Fibroblast of skin of right quadriceps (primary cell): ENCODE results near the gene DONSON.
A peak's percentile ranks its signal among the peaks of the same experiment; 100 is the strongest.

Experiments used
- DNase-seq: peaks from one replicate; pipeline ENCODE4 v3.0.0-alpha.2; 2013

The DONSON gene

GRCh38 chr21:33560965-33561364 lies 27.5 kb downstream of the DONSON start:
- no peak for DNase-seq

- no peak for DNase-seq
Measured at GRCh38 chr21:33559813-33560212, 28.7 kb downstream of the DONSON start.

GRCh38 chr21:33558777-33559421 lies 29.6 kb downstream of the DONSON start:
- no peak for DNase-seq

GRCh38 chr21:33557447-33557846 lies 31.0 kb downstream of the DONSON start:
- no peak for DNase-seq

- DNase-seq = no peak
Measured at GRCh38 chr21:33554982-33555344, 33.5 kb downstream of the DONSON start.

GRCh38 chr21:33554236-33554981 lies 34.1 kb downstream of the DONSON start:
- DNase-seq = no peak

- DNase-seq = no peak
Measured at GRCh38 chr21:33552999-33553598, 35.4 kb downstream of the DONSON start.

GRCh38 chr21:33552093-33552998 lies 36.1 kb downstream of the DONSON start:
- DNase-seq = no peak

GRCh38 chr21:33551664-33552063 lies 36.8 kb downstream of the DONSON start:
- DNase-seq = no peak

- no peak for DNase-seq
Measured at GRCh38 chr21:33550772-33551660, 37.5 kb downstream of the DONSON start.

- no peak for DNase-seq
Measured at GRCh38 chr21:33549848-33550771, 38.4 kb downstream of the DONSON start.

GRCh38 chr21:33546086-33546485 lies 42.4 kb downstream of the DONSON start:
- DNase-seq = no peak

GRCh38 chr21:33544451-33545195 lies 43.9 kb downstream of the DONSON start:
- DNase-seq = no peak

- DNase-seq = no peak
Measured at GRCh38 chr21:33543505-33544129, 44.9 kb downstream of the DONSON start.

- peak; percentile 99 for DNase-seq
Measured at GRCh38 chr21:33542640-33543504, 45.6 kb downstream of the DONSON start, which contains the start of gene SON. SON (plus strand) TSS chr21:33543038; CDS start chr21:33543093, 55 bp downstream.

GRCh38 chr21:33541756-33542639 lies 46.5 kb downstream of the DONSON start, which contains the start of gene GART:
GART (minus strand) TSS chr21:33542117; CDS start chr21:33539315, 2,802 bp downstream.
- peak; percentile 75 for DNase-seq

GRCh38 chr21:33541105-33541711 lies 47.3 kb downstream of the DONSON start:
- peak; percentile 7 for DNase-seq
